H1 (cell line): Measurements from ENCODE around the gene DLL4. TPM values are rescaled to one million over a fixed set of nuclear protein-coding genes. Genes with fewer than 3 reads are reported as not detected.

ENCODE experiments used
- CBX8 ChIP-seq: fragments of 300-800, 300-1000 bp; sonication (generic); IDR thresholded peaks from 2 replicates; pipeline ENCODE4 v1.7.1; 2016; ENCODE audit warnings: low read depth, low read length, borderline replicate concordance
- CHD2 ChIP-seq: IDR thresholded peaks from 2 replicates; pipeline ENCODE4 v1.6.1; 2012; ENCODE audit warnings: low read length, improper control_type of control experiment
- EZH2 ChIP-seq: fragments of 200-600 bp; sonication (generic); IDR thresholded peaks from 2 replicates; pipeline ENCODE4 v1.7.1; 2012; ENCODE audit warnings: low read depth, mild to moderate bottlenecking, moderate library complexity, low read length, inconsistent platforms; ENCODE audit not compliant: severe bottlenecking
- JUND ChIP-seq: IDR thresholded peaks from 2 replicates; pipeline ENCODE4 v1.6.1; 2011; ENCODE audit warnings: mild to moderate bottlenecking, improper control_type of control experiment, low read length
- POLR2A ChIP-seq, 2 experiments: IDR thresholded peaks; 1 replicate in 1 of 2; 2 replicates in 1 of 2; pipeline ENCODE4 v1.6.1; 2011; ENCODE audit warnings: low read depth in 2 of 2, low read length in 2 of 2, mild to moderate bottlenecking in 2 of 2; ENCODE audit errors: control extremely low read depth in 1 of 2
- RBBP5 ChIP-seq: IDR thresholded peaks from 2 replicates; pipeline ENCODE4 v1.7.1; 2012; ENCODE audit warnings: low read depth, mild to moderate bottlenecking, inconsistent platforms, low read length, moderate library complexity, borderline replicate concordance
- SUZ12 ChIP-seq: fragments of 200-600 bp; sonication (generic); IDR thresholded peaks from 2 replicates; pipeline ENCODE4 v1.6.1; 2012; ENCODE audit warnings: mild to moderate bottlenecking, inconsistent platforms, low read length, moderate library complexity, mixed read lengths
- TBP ChIP-seq: IDR thresholded peaks from 2 replicates; pipeline ENCODE4 v1.6.1; 2011; ENCODE audit warnings: low read depth, low read length, improper control_type of control experiment
- polyA plus RNA-seq, 7 experiments: library from polyadenylated mRNA; depleted of rRNA in 3 of 7; stranded (reverse) in 5 of 7; unstranded in 2 of 7; fragments of >200 nt in 5 of 7; fragments of 200-250 nt in 2 of 7; gene quantifications; 1 replicate in 5 of 7; 2 replicates in 1 of 7; 4 replicates in 1 of 7; pipeline versions ENCODE4 v1.2.1 to v1.2.3, GENCODE V29; 2011 to 2013; ENCODE audit warnings: missing spikeins in 2 of 7, mixed read lengths in 2 of 7
- total RNA-seq: library from RNA; stranded (reverse); fragmentation: NEBNext Ultra II Directional; extraction: Animal tissue kit (Norgen Biotek cat#: 25700); gene quantifications from 2 replicates; pipeline ENCODE4 v1.2.1, GENCODE V29; 2021
- TF ChIP-seq, protein P1 (sequence below), 3 experiments: IDR thresholded peaks; 1 replicate in 2 of 3; 2 replicates in 1 of 3; pipeline versions ENCODE4 v1.5.1 to v1.6.1; 2011; ENCODE audit warnings: low read length in 3 of 3, mild to moderate bottlenecking in 3 of 3, inconsistent platforms in 2 of 3, low read depth in 1 of 3, moderate library complexity in 1 of 3; ENCODE audit not compliant: insufficient read depth in 1 of 3; ENCODE audit errors: control extremely low read depth in 1 of 3

The DLL4 gene
- total and polyA plus RNA-seq, 2 of the 8 experiments (the other 6 are each of a cell fraction or from before 2014, with no cell fraction given), result 0.23 to 0.60 TPM

DNA sequence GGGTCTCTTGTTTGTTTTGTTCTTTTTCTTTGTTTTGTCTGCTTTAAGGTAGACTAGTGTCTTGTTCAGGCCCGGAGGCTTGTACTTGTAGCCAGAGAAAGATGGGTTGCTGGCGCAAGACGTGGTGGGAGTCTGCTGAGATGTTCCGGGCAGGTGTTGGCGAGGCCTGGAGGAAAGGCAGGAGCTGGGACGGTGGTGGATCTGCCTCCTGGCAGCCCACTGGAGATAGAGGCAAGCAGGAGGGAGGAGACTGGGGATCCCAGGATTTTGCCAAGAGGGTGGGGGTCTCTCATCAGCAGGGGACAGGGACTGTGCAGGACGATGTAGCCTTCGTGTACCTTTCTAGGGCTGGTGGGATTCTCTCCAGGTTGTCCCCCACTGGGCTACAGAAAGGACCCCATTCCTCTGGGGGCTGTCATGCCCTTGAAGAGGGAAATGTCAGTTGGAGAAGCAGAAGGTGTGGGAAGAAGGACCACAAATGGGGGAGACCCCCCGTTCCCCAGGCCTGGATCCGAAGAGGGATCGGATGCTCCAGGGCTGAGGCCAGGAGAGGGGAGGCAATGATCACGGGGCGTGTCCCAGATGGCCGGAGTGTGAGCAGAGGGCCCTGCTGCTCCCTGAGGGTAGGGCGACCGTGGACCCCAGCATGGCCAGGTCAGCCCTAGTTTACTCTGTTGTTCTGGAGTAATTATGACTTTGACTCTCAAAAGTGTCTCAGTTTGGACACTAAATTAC lies 31.2 kb downstream of the DLL4 start (continued):
- TF ChIP-seq, protein P1, sequence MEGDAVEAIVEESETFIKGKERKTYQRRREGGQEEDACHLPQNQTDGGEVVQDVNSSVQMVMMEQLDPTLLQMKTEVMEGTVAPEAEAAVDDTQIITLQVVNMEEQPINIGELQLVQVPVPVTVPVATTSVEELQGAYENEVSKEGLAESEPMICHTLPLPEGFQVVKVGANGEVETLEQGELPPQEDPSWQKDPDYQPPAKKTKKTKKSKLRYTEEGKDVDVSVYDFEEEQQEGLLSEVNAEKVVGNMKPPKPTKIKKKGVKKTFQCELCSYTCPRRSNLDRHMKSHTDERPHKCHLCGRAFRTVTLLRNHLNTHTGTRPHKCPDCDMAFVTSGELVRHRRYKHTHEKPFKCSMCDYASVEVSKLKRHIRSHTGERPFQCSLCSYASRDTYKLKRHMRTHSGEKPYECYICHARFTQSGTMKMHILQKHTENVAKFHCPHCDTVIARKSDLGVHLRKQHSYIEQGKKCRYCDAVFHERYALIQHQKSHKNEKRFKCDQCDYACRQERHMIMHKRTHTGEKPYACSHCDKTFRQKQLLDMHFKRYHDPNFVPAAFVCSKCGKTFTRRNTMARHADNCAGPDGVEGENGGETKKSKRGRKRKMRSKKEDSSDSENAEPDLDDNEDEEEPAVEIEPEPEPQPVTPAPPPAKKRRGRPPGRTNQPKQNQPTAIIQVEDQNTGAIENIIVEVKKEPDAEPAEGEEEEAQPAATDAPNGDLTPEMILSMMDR (IDR thresholded peaks at IDR 0.05; ENCODE audit: control extremely low read depth in 1 of 3, insufficient read depth in 1 of 3, low read depth in 1 of 3, low read length in 3 of 3), result no peak
- no peak for TF ChIP-seq EZH2
- TF ChIP-seq JUND, result no peak
- TF ChIP-seq POLR2A (IDR thresholded peaks at IDR 0.05; ENCODE audit: control extremely low read depth in 1 of 2, low read depth in 2 of 2, low read length in 2 of 2), result no peak
- no peak for TF ChIP-seq SUZ12
- no peak for TF ChIP-seq RBBP5
- TF ChIP-seq CHD2, result no peak
- no peak for TF ChIP-seq CBX8
- TF ChIP-seq TBP, result no peak
